Mammary epithelial cell (primary cell): ENCODE measurements around the gene DRGX.

ENCODE experiments used
- EZH2 ChIP-seq: IDR thresholded peaks from 2 replicates; pipeline ENCODE4 v1.6.1; 2012; ENCODE audit warnings: low read length, inconsistent platforms, borderline replicate concordance
- TF ChIP-seq, protein P1 (sequence below), 2 donors: IDR thresholded peaks in 1 of 2; conservative IDR thresholded peaks in 1 of 2; 2 replicates each; pipeline ENCODE4 v1.5.1; 2011 to 2012; ENCODE audit warnings: inconsistent platforms in 2 of 2, low read length in 2 of 2, mild to moderate bottlenecking in 2 of 2, control low read depth in 1 of 2, low read depth in 1 of 2; ENCODE audit not compliant: insufficient read depth in 1 of 2; ENCODE audit errors: extremely low read depth in 1 of 2

- TF ChIP-seq EZH2, result no peak
- TF ChIP-seq, protein P1, sequence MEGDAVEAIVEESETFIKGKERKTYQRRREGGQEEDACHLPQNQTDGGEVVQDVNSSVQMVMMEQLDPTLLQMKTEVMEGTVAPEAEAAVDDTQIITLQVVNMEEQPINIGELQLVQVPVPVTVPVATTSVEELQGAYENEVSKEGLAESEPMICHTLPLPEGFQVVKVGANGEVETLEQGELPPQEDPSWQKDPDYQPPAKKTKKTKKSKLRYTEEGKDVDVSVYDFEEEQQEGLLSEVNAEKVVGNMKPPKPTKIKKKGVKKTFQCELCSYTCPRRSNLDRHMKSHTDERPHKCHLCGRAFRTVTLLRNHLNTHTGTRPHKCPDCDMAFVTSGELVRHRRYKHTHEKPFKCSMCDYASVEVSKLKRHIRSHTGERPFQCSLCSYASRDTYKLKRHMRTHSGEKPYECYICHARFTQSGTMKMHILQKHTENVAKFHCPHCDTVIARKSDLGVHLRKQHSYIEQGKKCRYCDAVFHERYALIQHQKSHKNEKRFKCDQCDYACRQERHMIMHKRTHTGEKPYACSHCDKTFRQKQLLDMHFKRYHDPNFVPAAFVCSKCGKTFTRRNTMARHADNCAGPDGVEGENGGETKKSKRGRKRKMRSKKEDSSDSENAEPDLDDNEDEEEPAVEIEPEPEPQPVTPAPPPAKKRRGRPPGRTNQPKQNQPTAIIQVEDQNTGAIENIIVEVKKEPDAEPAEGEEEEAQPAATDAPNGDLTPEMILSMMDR (conservative IDR thresholded peaks at IDR 0.05 in 1 of 2, IDR thresholded peaks at IDR 0.05 in 1 of 2; ENCODE audit: extremely low read depth in 1 of 2, insufficient read depth in 1 of 2, low read depth in 1 of 2, low read length in 2 of 2), result no peak
Measured at GRCh38 chr10:49335364-49335972, 60.4 kb downstream of the DRGX start.
